ENCODE results near the gene ABHD17B. TPM values are rescaled to one million over a fixed set of nuclear protein-coding genes. Genes with fewer than 3 reads are reported as not detected.

Gene ABHD17B
- total RNA-seq, 1 donor from 2014 or later = 24.7 TPM

DNA sequence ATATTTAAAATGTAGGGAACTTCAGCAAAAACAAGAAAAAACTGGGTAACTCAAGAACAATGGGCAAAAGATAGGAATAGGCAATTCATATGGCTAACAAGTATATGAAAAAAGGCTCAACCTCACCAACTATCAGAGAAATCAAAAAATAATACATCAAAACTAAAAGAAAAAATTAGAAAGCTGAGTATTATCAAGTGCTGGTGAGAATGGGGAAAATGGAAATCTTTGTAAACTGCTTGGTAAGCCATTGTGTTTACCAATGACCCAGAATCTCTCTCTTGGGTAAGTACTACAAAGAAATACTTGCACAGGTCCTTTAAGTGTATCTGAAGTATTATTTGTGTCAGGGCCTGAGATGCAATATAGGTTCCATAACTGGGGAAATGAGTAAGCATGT lies 27.0 kb downstream of the ABHD17B start:
- H3K4me3 ChIP-seq (ENCODE audit: low read depth, low read length) = no peak overlapping the region
- FAIRE-seq (no peak), DNase-seq (ENCODE audit: low read depth) (no peak)
- no peaks in the 10 kb centered on the region for H3K27me3 ChIP-seq (ENCODE audit: control insufficient read depth, insufficient read depth, low read length)
- no peaks in the 10 kb centered on the region for H3K36me3 ChIP-seq (ENCODE audit: control insufficient read depth, insufficient read depth, low read length)
- TF ChIP-seq, protein P1, sequence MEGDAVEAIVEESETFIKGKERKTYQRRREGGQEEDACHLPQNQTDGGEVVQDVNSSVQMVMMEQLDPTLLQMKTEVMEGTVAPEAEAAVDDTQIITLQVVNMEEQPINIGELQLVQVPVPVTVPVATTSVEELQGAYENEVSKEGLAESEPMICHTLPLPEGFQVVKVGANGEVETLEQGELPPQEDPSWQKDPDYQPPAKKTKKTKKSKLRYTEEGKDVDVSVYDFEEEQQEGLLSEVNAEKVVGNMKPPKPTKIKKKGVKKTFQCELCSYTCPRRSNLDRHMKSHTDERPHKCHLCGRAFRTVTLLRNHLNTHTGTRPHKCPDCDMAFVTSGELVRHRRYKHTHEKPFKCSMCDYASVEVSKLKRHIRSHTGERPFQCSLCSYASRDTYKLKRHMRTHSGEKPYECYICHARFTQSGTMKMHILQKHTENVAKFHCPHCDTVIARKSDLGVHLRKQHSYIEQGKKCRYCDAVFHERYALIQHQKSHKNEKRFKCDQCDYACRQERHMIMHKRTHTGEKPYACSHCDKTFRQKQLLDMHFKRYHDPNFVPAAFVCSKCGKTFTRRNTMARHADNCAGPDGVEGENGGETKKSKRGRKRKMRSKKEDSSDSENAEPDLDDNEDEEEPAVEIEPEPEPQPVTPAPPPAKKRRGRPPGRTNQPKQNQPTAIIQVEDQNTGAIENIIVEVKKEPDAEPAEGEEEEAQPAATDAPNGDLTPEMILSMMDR (IDR thresholded peaks at IDR 0.05; ENCODE audit: insufficient read depth, low read length, severe bottlenecking) = no peak

DNA sequence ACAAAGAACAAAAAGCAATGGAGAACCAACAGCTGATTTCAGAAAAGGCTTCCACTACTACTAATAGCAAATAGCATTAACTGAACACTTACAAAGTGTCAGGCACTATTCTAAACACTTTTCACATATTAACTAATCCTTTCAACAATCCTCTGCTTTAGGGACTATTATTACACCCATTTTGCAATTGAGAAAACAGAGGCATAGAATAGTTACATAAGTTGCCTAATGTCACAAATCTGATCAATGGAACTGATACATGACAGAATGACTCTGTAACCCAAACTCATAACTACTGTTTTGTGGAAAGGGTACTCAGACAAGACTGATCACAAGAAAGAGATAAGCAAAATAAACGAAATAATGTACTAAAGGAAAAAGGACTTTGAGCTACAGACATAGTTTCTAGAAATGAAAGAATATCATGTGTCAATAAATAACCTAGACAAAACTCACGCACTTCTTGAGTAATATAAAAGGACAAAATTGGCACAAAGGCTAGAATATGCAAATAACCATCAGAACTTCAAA lies 31.3 kb downstream of the ABHD17B start:
- no peak overlapping the region for H3K4me3 ChIP-seq (ENCODE audit: low read depth, low read length)
- no peaks in the 10 kb centered on the region for H3K27me3 ChIP-seq (ENCODE audit: control insufficient read depth, insufficient read depth, low read length)
- no peaks in the 10 kb centered on the region for H3K36me3 ChIP-seq (ENCODE audit: control insufficient read depth, insufficient read depth, low read length)
- FAIRE-seq = no peak
- TF ChIP-seq, protein P1 (IDR thresholded peaks at IDR 0.05; ENCODE audit: insufficient read depth, low read length, severe bottlenecking) = no peak
- DNase-seq (ENCODE audit: low read depth) = no peak

DNA sequence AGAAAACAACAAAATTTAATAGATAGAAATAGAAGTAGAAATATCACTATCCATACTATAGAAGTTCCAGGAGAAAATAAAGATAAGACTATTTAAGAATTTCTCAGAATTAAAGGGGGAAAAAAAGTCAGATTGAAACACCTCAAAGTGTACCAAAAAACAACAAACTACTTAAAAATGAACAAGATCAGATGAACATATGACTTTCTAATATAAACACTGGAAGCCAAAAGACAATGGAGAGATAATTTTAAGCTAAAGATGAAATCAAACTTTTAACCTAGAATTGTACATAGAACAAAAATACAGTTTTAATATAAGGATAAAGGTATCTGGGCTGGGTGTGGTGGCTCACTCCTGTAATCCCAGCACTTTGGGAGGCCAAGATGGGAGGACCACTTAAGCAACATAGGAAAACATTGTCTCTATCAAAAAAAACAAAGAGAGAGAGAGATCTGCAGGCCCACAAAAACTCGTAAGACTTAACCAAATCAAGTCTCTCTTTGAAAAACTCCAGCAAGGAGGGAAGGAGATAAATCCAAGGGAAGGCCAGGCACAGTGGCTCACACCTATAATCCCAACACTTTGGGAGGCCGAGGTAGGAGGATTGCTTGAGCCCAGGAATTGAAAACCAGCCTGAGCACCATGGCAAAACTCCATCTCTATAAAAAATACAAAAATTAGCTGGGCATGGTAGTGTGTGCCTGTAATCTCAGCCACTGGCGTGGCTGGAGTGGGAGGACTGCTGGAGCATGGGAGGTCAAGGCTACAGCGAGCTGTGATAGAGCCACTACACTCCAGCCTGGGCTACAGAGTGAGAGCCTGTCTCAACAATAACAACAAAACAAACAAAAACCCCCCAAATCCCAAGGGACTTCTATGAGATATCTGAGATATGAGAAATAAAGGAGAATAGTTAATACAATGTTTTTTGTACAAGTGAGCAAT lies 32.4 kb downstream of the ABHD17B start:
- TF ChIP-seq, protein P1 (IDR thresholded peaks at IDR 0.05; ENCODE audit: insufficient read depth, low read length, severe bottlenecking) = no peak
- DNase-seq (ENCODE audit: low read depth) = no peak
- H3K36me3 ChIP-seq (ENCODE audit: control insufficient read depth, insufficient read depth, low read length) = no peaks in the 10 kb centered on the region
- no peak for FAIRE-seq
- H3K4me3 ChIP-seq (ENCODE audit: low read depth, low read length) = no peak overlapping the region
- no peaks in the 10 kb centered on the region for H3K27me3 ChIP-seq (ENCODE audit: control insufficient read depth, insufficient read depth, low read length)

- TF ChIP-seq, protein P1 (IDR thresholded peaks at IDR 0.05; ENCODE audit: insufficient read depth, low read length, severe bottlenecking) = no peak
- H3K36me3 ChIP-seq (ENCODE audit: control insufficient read depth, insufficient read depth, low read length) = no peaks in the 10 kb centered on the region
- no peak for DNase-seq (ENCODE audit: low read depth)
- H3K27me3 ChIP-seq (ENCODE audit: control insufficient read depth, insufficient read depth, low read length) = no peaks in the 10 kb centered on the region
- FAIRE-seq = no peak
- H3K4me3 ChIP-seq (ENCODE audit: low read depth, low read length) = no peak overlapping the region
Observed at GRCh38 chr9:71876829-71877228, 34.2 kb downstream of the ABHD17B start.

DNA sequence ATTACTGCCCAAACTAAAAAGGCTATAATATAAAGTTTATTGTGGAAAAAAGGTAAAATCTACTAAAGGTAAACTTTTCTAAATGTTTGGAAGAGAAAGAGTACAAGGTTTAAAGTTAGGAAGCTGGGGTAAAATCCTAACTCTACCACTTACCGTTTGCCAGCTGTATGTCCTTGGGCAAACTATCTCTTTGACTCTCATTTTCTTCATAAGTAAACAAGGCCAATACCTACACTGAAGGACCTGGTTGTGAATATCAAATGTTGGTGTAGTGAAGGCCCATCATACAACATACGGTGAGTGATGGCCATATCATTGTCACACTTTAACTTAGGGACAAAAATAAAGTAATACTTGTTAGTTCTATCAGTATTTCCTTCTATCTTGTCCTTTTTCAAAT lies 34.9 kb downstream of the ABHD17B start:
- Histone ChIP-seq H3K4me3 (ENCODE audit: low read depth, low read length) (no peak overlapping the region), H3K27me3 (ENCODE audit: control insufficient read depth, insufficient read depth, low read length) (no peaks in the 10 kb centered on the region), H3K36me3 (ENCODE audit: control insufficient read depth, insufficient read depth, low read length) (no peaks in the 10 kb centered on the region)
- DNase-seq (ENCODE audit: low read depth) (no peak), FAIRE-seq (no peak)
- TF ChIP-seq, protein P1 (IDR thresholded peaks at IDR 0.05; ENCODE audit: insufficient read depth, low read length, severe bottlenecking) = no peak

All from bronchial epithelial cell (primary cell).